GF-D8 (cell line): Measurements from ENCODE around the gene CA11.
"Not testable (repeated sequence)": the region's sequence is repeated elsewhere in the genome, so short reads cannot be mapped to it uniquely, and the experiment has no call there.

Source experiments
- DNase-seq: peaks from one replicate; lab custom pipeline; 2025; lab: John Stamatoyannopoulos, UW

CA11 gene

DNA sequence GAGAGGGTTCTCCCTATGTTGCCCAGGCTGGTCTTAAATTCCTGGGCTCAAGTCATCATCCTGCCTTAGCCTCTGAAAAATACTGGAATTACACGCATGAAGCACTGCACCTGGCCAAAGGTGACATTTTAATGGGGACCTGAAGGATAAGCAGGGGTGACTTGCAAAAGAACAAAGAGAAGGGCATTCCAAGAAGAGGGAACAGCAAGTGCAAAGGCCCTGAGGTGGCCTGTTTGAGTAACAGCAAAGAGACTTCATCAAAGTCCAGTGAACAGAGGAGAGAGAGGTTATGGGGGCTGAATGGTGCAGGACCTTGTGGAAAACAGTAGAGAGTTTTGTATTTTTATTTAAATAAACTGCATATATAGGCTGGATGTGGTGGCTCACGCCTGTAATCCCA is 4.1 kb downstream of the CA11 start:
- DNase-seq, result no peak

DNA sequence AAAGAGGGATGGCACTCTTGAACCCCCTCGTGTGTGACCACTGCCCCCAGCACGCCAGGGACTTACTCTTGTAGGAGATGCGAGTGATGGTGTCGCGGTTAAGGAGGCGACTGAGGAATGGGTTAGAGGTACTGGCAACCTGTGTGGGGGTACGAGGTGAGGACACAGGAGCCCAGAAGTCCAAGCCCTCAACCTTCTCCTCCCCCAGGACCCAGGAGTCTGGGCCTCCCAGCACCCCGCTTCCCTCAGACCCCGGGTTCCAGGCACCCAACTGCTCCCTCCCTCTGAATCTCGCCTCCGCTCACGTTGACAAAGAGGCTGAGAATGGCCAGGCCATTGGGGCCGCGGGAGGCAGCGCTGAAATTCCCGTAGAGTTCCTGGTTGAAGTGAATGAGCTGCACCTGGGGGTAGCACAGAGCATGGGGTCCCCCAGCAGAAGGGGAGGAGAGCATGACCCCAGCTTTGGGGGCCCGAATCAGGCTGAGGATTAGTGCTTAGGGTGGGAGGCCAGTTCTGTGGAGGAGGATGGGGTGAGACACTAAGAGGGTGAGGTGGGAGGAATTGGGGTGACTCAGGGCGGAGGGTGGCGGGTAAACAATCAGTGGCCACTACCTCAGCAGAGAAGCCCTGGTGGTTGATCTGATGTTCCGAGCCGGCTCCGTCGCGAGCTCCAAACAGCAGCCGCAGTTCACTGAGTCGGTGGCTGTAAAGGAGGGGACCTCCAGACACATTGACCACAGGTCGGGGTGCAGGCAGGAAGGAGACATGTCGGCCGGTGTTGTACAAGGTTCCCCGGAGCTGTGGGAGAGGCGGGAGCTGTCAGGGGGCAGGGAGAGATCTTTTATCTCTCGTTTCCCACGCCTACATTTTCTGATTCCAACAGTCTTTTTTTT is 6.3 kb downstream of the CA11 start:
- no peak for DNase-seq

DNA sequence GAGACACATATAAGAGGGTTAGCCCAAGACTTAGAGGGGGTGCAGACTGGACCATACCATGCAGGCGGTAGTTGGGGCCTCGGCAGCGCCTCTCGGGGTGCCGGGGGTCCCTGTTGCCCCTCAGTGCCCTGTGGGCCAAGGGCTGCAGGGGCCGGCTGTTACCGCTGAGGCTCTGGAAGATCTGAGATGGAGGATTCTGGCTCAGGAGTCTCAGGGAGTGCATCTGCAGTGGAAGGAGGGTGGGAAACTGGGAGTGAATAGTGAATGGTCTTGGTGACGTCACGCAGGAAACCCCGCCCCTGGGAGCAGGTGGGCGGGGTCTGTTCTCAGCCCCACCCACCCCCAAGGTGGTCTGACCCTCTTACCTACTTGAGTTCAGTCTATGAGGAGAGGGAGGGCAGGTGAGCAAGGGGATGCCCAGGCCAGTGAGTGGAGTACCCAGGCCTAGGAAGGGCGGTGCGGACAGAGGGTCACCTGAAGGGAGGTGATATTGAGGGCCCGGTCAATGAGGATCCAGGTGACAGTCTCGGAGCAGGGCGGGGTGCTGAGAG is 7.1 kb downstream of the CA11 start:
- no peak for DNase-seq

DNA sequence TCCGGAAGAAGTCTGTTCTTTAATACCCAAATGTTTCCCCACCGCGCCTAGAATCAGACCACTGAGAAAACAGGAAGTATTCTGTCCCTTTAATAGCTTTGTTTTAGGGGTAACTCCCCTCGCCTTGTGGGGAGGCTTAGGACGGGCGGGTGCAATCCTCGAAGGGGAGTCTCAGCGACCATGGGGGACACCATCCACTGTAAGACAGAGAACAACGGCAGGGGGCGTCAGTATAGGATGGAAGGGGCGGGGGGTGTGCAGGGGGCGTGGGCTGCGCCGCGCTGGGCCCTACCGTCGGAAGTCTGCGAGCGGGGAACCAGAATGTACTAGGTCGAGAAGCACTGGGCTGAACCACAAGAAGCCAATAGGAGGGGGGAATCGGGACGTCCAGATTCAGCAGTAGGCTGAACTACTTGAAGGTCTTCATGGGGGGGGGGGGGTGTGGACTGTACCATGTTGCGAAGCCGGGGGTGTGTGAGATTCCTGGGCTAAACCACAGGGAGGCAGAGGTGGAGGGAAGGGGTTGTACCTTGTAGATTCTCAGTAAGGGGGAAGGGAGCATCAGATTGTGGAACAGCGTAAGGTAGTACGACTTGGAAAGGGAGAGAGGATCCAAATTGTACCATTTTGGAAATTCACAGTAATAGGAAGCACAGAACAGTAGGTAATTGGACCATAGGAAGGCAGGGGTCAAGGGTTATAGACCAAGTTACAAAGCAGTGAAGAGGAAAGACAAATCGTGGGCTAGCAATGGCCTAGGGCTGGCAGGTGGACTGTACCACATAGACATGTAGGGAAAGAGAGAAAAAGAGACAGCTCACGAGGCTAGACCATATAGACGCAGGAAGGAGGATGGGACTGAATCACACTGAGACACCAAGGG is 7.8 kb downstream of the CA11 start:
- peak; percentile 79 for DNase-seq

DNA sequence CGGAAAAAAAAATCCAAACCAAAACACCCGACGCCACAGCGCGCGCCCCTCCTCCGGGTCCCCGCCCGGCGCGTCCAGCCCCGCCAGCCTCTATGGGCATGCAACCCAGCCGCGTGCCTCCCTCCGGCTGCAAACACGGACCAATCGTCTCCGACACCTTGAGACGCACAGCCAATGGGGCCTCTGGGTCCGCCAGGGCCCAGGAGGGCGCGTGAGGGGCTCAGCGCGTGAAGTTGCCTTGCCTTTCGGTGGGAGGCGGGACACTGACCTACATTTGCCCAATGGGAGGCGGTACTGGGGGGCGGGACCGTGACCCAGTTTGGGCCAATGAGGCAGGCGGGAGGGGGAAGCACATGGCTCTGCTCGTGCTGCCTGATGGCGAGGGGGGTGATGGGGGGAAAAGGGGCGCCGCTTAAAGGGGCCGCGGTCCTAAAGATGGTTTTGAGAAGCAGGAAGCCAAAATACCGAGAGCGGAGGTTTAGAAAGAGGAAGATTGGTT is 8.5 kb downstream of the CA11 start:
- DNase-seq, result peak; percentile 98

DNA sequence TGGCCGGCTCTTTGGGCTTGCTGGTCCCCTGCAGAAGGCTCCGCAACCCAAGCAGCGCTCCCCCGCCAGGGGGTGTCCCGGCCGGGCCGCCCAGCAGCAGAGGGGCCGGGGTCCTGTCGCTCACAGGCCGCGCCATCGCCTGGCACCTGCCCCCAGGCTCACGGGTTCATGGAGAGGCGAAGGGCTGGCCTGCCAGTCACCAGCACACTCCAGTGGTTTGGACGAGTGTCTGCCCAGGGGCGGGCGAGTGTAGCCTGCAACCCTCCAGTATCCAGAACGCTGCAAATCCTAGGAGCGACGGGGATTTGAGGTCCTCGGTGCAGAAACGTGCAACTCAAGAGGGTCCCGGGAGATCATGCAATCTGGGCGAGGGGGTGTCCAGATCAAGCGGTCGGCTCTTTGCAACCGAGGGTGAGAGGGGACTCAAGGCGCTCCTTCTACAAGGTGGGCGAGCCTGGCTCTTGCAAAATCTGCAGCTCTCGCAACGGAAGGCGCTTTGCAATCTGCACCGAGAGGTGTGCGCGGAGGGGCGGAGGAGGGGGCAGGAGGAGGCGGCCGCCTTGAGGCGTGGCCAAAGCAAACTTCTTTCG is 9.0 kb downstream of the CA11 start, which contains the start of gene DBP:
Gene DBP (minus strand): TSS at position 521 of the 590 bp plus-strand sequence. CDS start 385 bp downstream, at position 136.
- DNase-seq, result peak; percentile 65

DNA sequence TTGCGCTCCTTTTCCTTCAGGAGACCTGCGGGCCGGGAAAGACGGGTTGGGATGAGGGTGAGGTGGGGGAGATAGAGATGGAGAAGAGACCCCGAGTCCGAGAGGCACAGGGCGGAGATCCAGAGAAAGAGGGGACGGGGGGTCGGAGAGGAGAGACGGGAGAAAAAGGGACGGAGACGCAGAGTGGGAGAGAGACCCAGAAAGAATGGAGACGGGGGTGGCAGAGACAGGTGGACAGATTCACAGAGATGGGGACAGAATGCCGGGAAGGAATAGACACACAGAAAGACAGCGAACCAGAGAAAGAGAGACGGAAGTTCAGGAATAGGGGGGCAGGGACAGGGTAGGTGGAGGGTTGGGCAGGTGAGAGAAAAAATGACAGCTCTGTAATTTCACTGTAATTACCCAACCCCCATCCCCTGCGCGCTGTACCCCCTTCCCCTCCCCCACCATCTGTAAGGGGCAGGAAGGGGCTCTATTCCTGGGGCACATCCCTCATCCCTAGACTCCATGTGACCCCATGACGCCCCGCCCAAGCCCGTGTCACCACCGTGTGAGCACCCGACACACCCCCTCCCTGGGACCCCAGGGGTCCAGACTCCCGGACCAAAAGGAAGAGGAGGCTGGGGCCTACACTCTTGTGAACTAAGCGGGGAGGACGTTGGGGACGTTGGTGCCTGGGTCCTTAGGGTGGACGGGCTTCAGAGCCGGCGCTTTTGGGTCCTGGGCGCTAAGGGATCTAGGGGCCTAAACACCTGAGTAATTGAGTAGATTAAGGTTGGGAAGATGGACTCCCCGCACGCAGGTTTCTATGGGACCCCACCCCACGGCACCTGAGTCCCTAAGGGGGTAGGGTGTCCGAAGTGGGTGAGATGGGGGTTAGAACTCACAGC is 9.8 kb downstream of the CA11 start:
- DNase-seq, result peak; percentile 3

DNA sequence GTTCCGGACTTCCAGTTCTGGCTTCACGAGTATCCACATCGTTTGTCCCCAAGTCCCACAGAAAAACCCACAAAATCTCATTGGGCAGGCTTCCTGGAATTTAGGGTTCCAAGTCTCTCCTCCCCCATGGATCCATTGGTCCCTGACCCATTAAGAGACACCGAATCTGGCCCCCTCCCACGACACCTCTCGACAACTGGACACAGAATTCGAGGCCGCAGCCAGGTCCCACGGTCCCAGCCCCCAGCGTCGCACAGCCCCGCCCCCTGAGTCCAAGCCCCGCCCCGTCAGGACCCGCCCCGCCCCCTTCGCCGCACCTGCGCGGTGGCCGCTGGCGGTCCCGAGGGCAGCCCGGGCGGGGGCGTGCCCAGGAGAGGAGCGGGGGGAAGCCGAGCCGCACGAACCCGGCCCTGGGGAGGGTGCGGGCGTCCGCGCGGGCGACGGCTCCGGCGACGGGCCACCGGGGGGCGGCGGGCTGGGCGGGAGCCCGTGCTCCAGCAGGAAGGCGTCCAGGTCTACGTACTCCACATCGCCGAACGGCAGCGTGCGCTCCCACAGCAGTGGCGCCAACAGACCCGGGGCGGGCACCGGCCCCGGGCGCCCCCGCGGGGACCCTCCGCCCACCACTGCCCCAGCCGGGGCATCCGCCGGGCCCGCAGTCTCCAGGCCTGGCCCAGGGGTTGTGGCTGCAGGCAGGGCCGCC is 10.6 kb downstream of the CA11 start:
- peak; percentile 10 for DNase-seq

DNA sequence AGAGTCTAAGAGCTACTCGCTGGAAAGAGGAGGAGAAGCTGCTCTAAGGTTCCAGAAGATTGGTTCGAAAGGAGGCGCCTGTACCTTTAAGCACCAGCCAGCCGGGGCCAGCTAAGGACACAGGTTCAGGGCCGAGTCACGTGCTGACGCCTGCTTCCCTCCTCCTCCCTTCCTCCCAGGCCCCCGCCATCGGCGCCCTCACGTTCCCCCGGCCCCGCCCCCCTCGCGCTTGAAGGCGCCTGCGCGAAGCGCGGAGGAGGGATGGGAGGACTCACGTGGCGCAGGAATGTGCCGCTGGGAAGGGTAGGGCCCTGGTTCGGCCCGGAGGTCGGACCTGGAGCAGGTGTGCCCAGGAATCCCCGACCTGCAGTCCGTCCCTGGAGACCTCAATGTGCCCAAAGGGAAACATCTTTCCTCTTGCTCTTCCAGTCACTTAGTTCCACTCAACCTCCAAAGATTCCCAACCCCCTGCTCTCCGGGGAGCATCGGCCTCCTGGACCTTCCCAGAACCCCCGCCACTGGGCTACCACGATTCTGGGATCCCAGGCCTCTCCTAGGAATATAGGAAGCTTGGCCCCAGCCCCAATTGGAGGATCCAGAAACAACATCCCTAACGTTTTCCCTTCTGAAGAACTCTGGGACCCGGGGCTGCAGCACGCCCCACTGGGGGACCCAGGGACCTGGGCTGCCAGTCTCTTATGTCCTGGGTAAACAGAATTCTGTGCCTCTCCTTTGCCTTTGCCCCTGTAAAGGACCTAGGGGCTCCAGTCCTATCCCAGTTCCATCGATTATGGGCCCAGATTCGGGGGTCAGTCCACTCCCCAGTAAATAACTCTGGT is 11.3 kb downstream of the CA11 start:
- peak; percentile 89 for DNase-seq

DNA sequence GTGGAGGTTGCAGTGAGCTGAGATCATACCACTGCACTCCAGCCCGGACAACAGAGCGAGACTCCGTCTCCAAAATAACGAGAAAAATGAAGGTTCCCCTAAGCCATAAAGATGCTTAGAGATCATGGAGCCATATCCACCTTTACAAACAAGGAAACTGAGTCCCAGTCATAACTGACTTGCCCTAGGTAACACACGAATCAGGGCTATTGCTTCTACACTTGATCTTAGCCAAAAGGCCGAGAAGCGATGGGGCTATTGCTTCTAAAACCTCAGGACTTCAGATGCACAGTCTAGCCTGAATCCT is 12.0 kb downstream of the CA11 start:
- DNase-seq, result no peak

DNA sequence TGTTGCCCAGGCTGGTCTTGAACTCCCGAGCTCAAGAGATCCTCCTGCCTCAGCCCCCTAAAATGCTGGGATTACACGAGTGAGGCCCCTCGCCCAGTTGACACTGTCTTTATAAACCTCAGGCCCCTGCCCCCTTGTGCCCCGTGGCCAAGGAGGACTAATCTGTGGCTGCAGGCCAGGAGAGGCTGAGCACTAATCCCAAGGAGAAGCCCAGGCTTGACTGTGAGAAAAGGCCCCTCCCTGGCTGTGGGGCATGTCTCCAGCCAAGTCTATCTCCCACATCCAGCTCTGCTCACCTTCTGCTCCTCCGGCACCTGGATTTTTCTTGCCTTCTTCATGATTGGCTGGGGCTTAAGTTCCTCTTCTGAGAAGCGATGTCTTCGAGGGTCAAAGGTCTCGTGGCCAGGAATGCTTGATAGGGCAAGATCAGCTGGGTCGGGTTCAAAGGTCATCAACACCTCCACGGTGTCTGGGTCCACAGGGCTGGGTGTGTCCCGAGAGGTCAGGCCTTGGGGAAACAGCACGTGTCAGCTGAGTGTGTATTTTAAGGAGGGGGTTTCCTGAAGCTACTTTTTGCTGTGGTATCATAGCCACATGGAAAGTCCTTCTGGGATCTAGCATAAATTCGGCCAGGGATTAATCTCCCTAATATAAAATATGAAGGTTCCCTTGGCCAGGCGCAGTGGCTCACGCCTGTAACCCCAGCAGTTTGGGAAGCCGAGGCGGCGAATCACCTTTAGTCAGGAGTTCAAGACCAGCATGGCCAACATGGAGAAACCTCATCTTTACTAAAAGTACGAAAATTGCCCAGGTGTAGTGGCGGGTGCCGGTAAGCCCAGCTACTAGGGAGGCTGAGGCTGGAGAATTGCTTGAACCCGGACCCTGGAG is 12.6 kb downstream of the CA11 start:
- no peak for DNase-seq

DNA sequence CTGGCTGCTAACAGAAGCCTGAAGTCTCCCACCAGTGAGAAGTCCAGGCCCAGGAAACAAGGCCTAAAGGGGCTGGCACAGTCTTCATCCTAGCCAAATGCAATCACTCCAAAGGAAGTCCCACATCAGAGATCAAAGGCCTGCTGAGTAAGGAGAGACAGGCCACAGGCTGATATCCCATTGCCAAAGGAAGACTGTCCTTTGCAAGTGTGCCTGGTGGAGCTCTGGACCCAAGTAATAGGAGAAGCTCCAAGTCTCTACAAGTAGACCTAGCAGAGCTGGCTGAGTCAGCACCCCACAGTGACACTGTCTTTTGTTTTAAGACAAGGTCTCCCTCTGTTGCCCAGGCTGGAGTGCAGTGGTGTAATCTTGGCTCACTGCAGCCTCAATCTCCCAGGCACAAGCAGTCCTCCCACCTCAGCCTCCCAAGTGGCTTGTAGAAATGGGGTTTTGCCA is 13.3 kb downstream of the CA11 start:
- no peak for DNase-seq

DNA sequence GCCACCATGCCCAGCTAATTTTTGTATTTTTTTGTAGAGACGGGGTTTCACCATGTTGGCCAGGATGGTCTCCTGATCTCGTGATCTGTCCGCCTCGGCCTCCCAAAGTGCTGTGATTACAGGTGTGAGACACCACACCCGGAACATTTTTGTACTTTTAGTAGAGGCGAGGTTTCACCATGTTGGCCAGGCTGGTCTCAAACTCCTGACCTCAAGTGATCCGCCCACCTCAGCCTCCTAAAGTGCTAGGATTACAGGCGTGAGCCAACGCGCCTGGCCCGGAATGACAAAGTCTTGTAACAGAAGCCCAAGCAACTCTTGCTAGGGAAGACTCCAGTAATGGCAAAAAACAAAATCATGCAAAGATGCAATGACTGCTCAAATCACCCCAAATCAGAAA is 13.7 kb downstream of the CA11 start:
- DNase-seq, result not testable (repeated sequence)

DNA sequence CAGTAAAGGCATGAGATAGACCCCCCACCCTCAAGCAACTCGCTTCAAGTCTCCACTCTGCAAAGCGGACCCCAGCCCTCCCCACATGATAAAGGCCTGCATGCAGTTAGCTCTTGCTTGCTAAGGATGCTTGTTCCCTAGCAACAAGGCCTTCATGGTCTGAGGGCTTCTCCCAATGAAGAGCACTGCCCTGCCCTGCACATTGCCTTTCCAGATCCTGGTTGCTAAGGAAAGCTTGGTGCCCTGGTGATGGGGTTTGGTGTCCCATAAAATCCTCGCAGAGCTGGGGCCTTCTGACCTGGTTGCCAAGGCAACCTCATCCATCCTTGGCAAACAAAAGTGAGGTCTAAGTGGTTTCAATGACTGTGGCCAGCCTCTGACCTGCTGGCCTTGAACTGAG is 14.8 kb downstream of the CA11 start:
- no peak for DNase-seq

DNA sequence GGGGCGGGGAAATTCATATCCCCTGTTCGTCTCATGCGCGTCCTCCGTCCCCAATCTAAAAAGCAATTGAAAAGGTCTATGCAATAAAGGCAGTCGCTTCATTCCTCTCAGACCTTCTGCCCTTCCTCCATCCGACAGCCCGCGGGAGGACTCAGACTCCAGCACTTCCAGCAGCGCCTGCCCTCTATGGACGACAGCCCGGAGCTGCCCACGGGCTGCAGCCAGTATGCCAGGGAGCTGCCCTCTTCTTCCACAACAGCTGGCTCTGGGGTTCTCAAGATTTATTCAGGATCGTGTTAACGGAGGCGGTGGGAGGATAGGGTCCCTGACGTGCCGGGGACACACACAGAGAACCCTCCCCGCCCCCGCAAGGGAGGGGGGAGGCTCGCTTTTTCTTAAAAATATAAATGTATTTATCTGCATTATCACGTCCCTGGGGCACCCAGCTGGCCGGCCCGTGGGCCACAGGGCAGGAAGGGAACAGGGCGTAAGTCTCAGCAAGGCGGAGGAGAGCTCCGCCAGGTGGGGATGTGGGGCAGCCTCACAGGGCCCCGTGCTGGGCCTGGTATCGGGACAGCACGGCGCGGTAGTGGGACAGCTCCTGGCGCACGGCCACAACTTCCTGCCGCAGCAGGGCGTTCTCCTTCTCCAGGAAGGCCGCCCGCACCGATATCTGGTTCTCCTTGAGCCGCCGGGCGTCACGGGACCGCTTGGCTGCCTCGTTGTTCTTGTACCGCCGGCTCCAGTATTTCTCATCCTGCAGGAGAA is 15.5 kb downstream of the CA11 start:
- DNase-seq, result no peak

DNA sequence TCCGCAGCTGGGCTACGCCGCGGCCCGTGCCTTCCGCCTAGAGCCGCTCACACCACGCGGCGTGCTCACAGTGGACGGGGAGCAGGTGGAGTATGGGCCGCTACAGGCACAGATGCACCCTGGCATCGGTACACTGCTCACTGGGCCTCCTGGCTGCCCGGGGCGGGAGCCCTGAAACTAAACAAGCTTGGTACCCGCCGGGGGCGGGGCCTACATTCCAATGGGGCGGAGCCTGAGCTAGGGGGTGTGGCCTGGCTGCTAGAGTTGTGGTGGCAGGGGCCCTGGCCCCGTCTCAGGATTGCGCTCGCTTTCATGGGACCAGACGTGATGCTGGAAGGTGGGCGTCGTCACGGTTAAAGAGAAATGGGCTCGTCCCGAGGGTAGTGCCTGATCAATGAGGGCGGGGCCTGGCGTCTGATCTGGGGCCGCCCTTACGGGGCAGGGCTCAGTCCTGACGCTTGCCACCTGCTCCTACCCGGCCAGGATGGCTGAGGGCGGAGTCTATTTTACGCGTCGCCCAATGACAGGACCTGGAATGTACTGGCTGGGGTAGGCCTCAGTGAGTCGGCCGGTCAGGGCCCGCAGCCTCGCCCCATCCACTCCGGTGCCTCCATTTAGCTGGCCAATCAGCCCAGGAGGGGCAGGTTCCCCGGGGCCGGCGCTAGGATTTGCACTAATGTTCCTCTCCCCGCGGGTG is 16.2 kb downstream of the CA11 start:
- no peak for DNase-seq

DNA sequence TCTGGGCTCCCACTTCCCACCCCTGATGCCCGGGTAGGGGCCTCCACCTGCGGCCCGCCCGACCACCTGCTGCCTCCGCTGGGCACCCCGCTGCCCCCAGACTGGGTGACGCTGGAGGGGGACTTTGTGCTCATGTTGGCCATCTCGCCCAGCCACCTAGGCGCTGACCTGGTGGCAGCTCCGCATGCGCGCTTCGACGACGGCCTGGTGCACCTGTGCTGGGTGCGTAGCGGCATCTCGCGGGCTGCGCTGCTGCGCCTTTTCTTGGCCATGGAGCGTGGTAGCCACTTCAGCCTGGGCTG is 16.7 kb downstream of the CA11 start:
- no peak for DNase-seq
